Retinal pigment epithelial cell (primary cell): ENCODE data around the gene COPS7A.
"Not testable (repeated sequence)": the region's sequence is repeated elsewhere in the genome, so short reads cannot be mapped to it uniquely, and the experiment has no call there.

Source experiments
- DNase-seq: peaks from one replicate; pipeline ENCODE4 v3.0.0-alpha.2; 2010; ENCODE audit warnings: low read depth
- H3K4me3 ChIP-seq: 2 replicates; pipeline ENCODE4 v1.5.1; 2011; ENCODE audit warnings: mild to moderate bottlenecking, low read length, control low read depth, moderate library complexity
- CTCF ChIP-seq: conservative IDR thresholded peaks from 2 replicates; pipeline ENCODE4 v1.5.1; 2011; ENCODE audit warnings: low read depth, low read length, control low read depth, inconsistent platforms

COPS7A gene

GRCh38 chr12:6729186-6729585 is 5.3 kb downstream of the COPS7A start:
- TF ChIP-seq CTCF: no peak
- no peak overlapping the region for H3K4me3 ChIP-seq
- no peak for DNase-seq

GRCh38 chr12:6730169-6730568 is 6.3 kb downstream of the COPS7A start:
- TF ChIP-seq CTCF: no peak
- no peak for DNase-seq
- no peak overlapping the region for H3K4me3 ChIP-seq

GRCh38 chr12:6734506-6735387 is 10.9 kb downstream of the COPS7A start:
- H3K4me3 ChIP-seq: no peak overlapping the region
- TF ChIP-seq CTCF: no peak
- DNase-seq: no peak

GRCh38 chr12:6735448-6736191 is 11.8 kb downstream of the COPS7A start:
- TF ChIP-seq CTCF: peak; percentile 75
- H3K4me3 ChIP-seq: no peak overlapping the region
- no peak for DNase-seq

GRCh38 chr12:6736754-6737153 is 12.9 kb downstream of the COPS7A start:
- no peak overlapping the region for H3K4me3 ChIP-seq
- no peak for TF ChIP-seq CTCF
- no peak for DNase-seq

- not testable (repeated sequence) for DNase-seq
Observed at GRCh38 chr12:6742080-6742479, 18.2 kb downstream of the COPS7A start.

GRCh38 chr12:6742834-6743233 is 19.0 kb downstream of the COPS7A start:
- no peak for DNase-seq
- TF ChIP-seq CTCF: no peak
- H3K4me3 ChIP-seq: no peak overlapping the region

More at GRCh38 chr12:6742080-6742479, 18.2 kb downstream of the COPS7A start:
- H3K4me3 ChIP-seq: not testable (repeated sequence)

- not testable (repeated sequence) for DNase-seq, H3K4me3 ChIP-seq
Observed at GRCh38 chr12:6743300-6743699, 19.5 kb downstream of the COPS7A start.
